HepG2 (cell line): ENCODE data around the gene PHEX. TPM values are rescaled to one million over a fixed set of nuclear protein-coding genes. Genes with fewer than 3 reads are reported as not detected.

Source experiments
- ATAC-seq: fragments of 200-7000 bp; cut with Tn5 transposase; 3 replicates; pipeline ENCODE4 v1.9.1; 2020; ENCODE audit warnings: mild to moderate bottlenecking, moderate library complexity
- BruUV-seq: library from RNA; stranded (reverse); fragments of 400-500 nt; replicated peaks from 2 replicates; lab custom pipeline; 2021; lab: Mats Ljungman, UMichigan
- CTCF ChIA-PET: fragments of 300-600 bp; formaldehyde crosslinking; extraction: SDS; loops from one replicate; lab custom pipeline; 2021; ENCODE audit warnings: low total read pairs, inconsistent platforms, low intra/inter-chr PET ratio; lab: Yijun Ruan, JAX
- POLR2A ChIA-PET: fragments of 350-600 bp; sonication (Branson Sonifier 250); formaldehyde crosslinking; loops from one replicate; lab custom pipeline; 2020; ENCODE audit warnings: antibody characterized with exemption, inconsistent platforms; lab: Yijun Ruan, JAX
- DNase-seq: peaks from one replicate; pipeline ENCODE4 v3.0.0-alpha.2; 2015; ENCODE audit warnings: low spot score
- FAIRE-seq: peaks from 3 replicates; lab custom pipeline; 2011; peaks lifted over from hg19 to GRCh38; lab: Jason Lieb, UNC
- H2AFZ ChIP-seq: one replicate; pipeline ENCODE4 v1.6.1; 2011; ENCODE audit warnings: low read length, inconsistent platforms
- H3K27ac ChIP-seq: fragments of 300-600 bp; 3 replicates; pipeline ENCODE4 v1.8.0; 2011; ENCODE audit warnings: mixed run types, mild to moderate bottlenecking, mixed read lengths, low read length, inconsistent platforms; ENCODE audit not compliant: insufficient read depth; ENCODE audit errors: extremely low read length
- H3K27me3 ChIP-seq, 2 experiments: fragments of 200-600 bp in 1 of 2; 2 replicates in 1 of 2; 3 replicates in 1 of 2; pipeline versions ENCODE4 v1.6.0 to v1.8.0; 2011; ENCODE audit warnings: low read length in 2 of 2, mild to moderate bottlenecking in 2 of 2, moderate library complexity in 2 of 2, inconsistent platforms in 1 of 2; ENCODE audit not compliant: insufficient read depth in 2 of 2, control insufficient read depth in 1 of 2
- H3K36me3 ChIP-seq, 2 experiments: fragments of 200-600 bp in 1 of 2; replicated peaks in 1 of 2; 2 replicates in 1 of 2; 3 replicates in 1 of 2; pipeline versions ENCODE4 v1.5.1 to v1.8.0; 2011; ENCODE audit warnings: low read length in 2 of 2, inconsistent platforms in 1 of 2; ENCODE audit not compliant: insufficient read depth in 2 of 2, control insufficient read depth in 1 of 2
- H3K4me1 ChIP-seq: 2 replicates; pipeline ENCODE4 v1.5.1; 2012; ENCODE audit warnings: low read length, inconsistent platforms; ENCODE audit not compliant: insufficient read depth
- H3K4me2 ChIP-seq: 2 replicates; pipeline ENCODE4 v1.6.0; 2011; ENCODE audit warnings: low read depth, low read length, inconsistent platforms
- H3K4me3 ChIP-seq, 3 experiments: fragments of 200-600 bp in 1 of 3; sonication (generic), shearing (Covaris generic) in 1 of 3; replicated peaks in 1 of 3; 2 replicates each; pipeline ENCODE4 v1.5.1; 2011 to 2016; ENCODE audit warnings: low read length in 3 of 3, inconsistent platforms in 2 of 3, low read depth in 2 of 3, mild to moderate bottlenecking in 2 of 3, control low read depth in 1 of 3, mixed read lengths in 1 of 3; ENCODE audit not compliant: insufficient read depth in 1 of 3
- H3K79me2 ChIP-seq: one replicate; pipeline ENCODE4 v1.6.1; 2011; ENCODE audit warnings: low read length, inconsistent platforms; ENCODE audit not compliant: insufficient read depth
- H3K9ac ChIP-seq: 2 replicates; pipeline ENCODE4 v1.6.0; 2011; ENCODE audit warnings: mild to moderate bottlenecking, low read depth, low read length, inconsistent platforms; ENCODE audit not compliant: insufficient read depth
- H3K9me3 ChIP-seq: 2 replicates; pipeline ENCODE4 v1.5.1; 2012; ENCODE audit warnings: mild to moderate bottlenecking, low read length
- H4K20me1 ChIP-seq: 2 replicates; pipeline ENCODE4 v1.6.0; 2011; ENCODE audit warnings: inconsistent platforms, mild to moderate bottlenecking, low read length, moderate library complexity; ENCODE audit not compliant: insufficient read depth
- EED ChIP-seq: sonication (generic); formaldehyde crosslinking; IDR thresholded peaks from 2 replicates; pipeline ENCODE4 v1.5.0; 2020; ENCODE audit warnings: mild to moderate bottlenecking, missing genetic modification reagents
- SETDB1 ChIP-seq: sonication (generic); formaldehyde crosslinking; IDR thresholded peaks from 2 replicates; pipeline ENCODE4 v1.5.1; 2020; ENCODE audit warnings: missing genetic modification reagents, mild to moderate bottlenecking, borderline replicate concordance
- SMAD9 ChIP-seq: sonication (generic); formaldehyde crosslinking; IDR thresholded peaks from 2 replicates; pipeline ENCODE4 v1.5.1; 2020; ENCODE audit warnings: mild to moderate bottlenecking, missing genetic modification reagents
- ZNF138 ChIP-seq: sonication (generic); formaldehyde crosslinking; IDR thresholded peaks from 2 replicates; pipeline ENCODE4 v1.5.0; 2020; ENCODE audit warnings: mild to moderate bottlenecking, low read depth, missing genetic modification reagents
- ZNF646 ChIP-seq: sonication (generic); formaldehyde crosslinking; IDR thresholded peaks from 2 replicates; pipeline ENCODE4 v1.9.0; 2021; ENCODE audit warnings: mild to moderate bottlenecking, missing genetic modification reagents
- ZSCAN21 ChIP-seq: sonication (generic); formaldehyde crosslinking; IDR thresholded peaks from 2 replicates; pipeline ENCODE4 v1.8.0; 2022; ENCODE audit warnings: mild to moderate bottlenecking, missing genetic modification reagents, moderate library complexity, borderline replicate concordance
- ZXDC ChIP-seq: sonication (generic); formaldehyde crosslinking; IDR thresholded peaks from 2 replicates; pipeline ENCODE4 v1.5.0; 2020; ENCODE audit warnings: mild to moderate bottlenecking, missing genetic modification reagents
- WGBS: methylation state at CpG from one replicate; pipeline ENCODE4 v1.1.6; 2017; ENCODE audit warnings: low lambda C conversion rate; 5-methylcytosine and 5-hydroxymethylcytosine counted together
- in situ Hi-C: cut with HindIII; loops from 2 replicates; pipeline ENCODE4 v1.10.0; 2017; ENCODE audit warnings: low pct_unique_long_range_greater_than_20kb; ENCODE audit not compliant: extremely low pct_ligation_motif_present
- intact Hi-C: fragments of 100-400 bp; cut with micrococcal nuclease; formaldehyde crosslinking; loops from one replicate; pipeline ENCODE4 v1.10.0; 2022; ENCODE audit not compliant: unreplicated experiment
- polyA plus RNA-seq, 8 experiments: library from polyadenylated mRNA; depleted of rRNA in 3 of 8; stranded (reverse) in 7 of 8; unstranded in 1 of 8; fragments of >200 nt; fragmentation: Illumina TruSeq in 4 of 8; extraction: Trizol in 4 of 8; gene quantifications; 2 replicates each; pipeline versions ENCODE4 v1.2.1 to v1.2.3, GENCODE V29; 2011 to 2016; ENCODE audit warnings: low read depth in 4 of 8, missing spikeins in 1 of 8, mixed read lengths in 1 of 8; ENCODE audit not compliant: insufficient read depth in 1 of 8
- total RNA-seq, 5 experiments: library from RNA; depleted of rRNA; stranded (reverse); fragments of >200 nt; fragmentation: Illumina TruSeq; extraction: Trizol; gene quantifications; 2 replicates each; pipeline ENCODE4 v1.2.3, GENCODE V29; 2016; ENCODE audit warnings: low read depth in 1 of 5

PHEX gene
- total and polyA plus RNA-seq, 2 of the 13 experiments (the other 11 are each of a cell fraction or from before 2014, with no cell fraction given), result 0.01 to 0.27 TPM

- no peaks in the 10 kb centered on the region for H3K9me3 ChIP-seq
- BruUV-seq, result no TSS peak
- H3K4me2 ChIP-seq, result no peak overlapping the region
- ATAC-seq, result no peak
- no peaks in the 10 kb centered on the region for H3K4me1 ChIP-seq
- no peaks in the 10 kb centered on the region for H3K27me3 ChIP-seq
- TF ChIP-seq SMAD9 (CRISPR knock-in tag) (no peak), ZNF646 (no peak), EED (CRISPR knock-in tag) (no peak), SETDB1 (CRISPR knock-in tag) (no peak), ZXDC (CRISPR knock-in tag) (no peak), ZSCAN21 (CRISPR knock-in tag) (no peak), ZNF138 (no peak)
- TF ChIP-seq, all 625 proteins: peak for 0
- Histone ChIP-seq H3K27ac (no peak overlapping the region), H3K9ac (no peak overlapping the region), H3K4me3 (no peak overlapping the region), H3K36me3 (no peaks in the 10 kb centered on the region), H3K79me2 (no peaks in the 10 kb centered on the region), H2AFZ (no peak overlapping the region), H4K20me1 (no peaks in the 10 kb centered on the region)
- 18% methylated on average over 1 of the region's 1 CpG for whole genome bisulfite sequencing
- in situ Hi-C loops, result no loop called here
- DNase-seq, result no peak
- CTCF ChIA-PET, result no interaction called here
- intact Hi-C loops, result no loop called here
- FAIRE-seq, result no peak
- POLR2A ChIA-PET, result no interaction called here
These were observed 93.4 kb downstream of the PHEX start for GRCh38 chrX:22125481-22125880.
